H1 (cell line): Measurements from ENCODE around the gene PEPD. TPM values are rescaled to one million over a fixed set of nuclear protein-coding genes. Genes with fewer than 3 reads are reported as not detected.

Experiments used
- CHD7 ChIP-seq: fragments of 300-600 bp; sonication (generic); IDR thresholded peaks from 2 replicates; pipeline ENCODE4 v1.7.1; 2012; ENCODE audit warnings: low read length, moderate library complexity, mild to moderate bottlenecking, inconsistent platforms; ENCODE audit not compliant: insufficient replicate concordance
- E2F6 ChIP-seq: IDR thresholded peaks from 2 replicates; pipeline ENCODE4 v1.6.1; 2012; ENCODE audit warnings: inconsistent platforms
- KDM4A ChIP-seq: IDR thresholded peaks from one replicate; pipeline ENCODE4 v1.7.1; 2012; ENCODE audit warnings: low read depth, mild to moderate bottlenecking, moderate library complexity, low read length, inconsistent platforms; ENCODE audit not compliant: severe bottlenecking
- PHF8 ChIP-seq: fragments of 200-600 bp; sonication (generic); conservative IDR thresholded peaks from 2 replicates; pipeline ENCODE4 v1.7.1; 2012; ENCODE audit warnings: low read depth, mild to moderate bottlenecking, inconsistent platforms, low read length, moderate library complexity
- POU5F1 ChIP-seq: IDR thresholded peaks from 2 replicates; pipeline ENCODE4 v1.6.1; 2011; ENCODE audit warnings: low read depth, mild to moderate bottlenecking, low read length, moderate library complexity
- RFX5 ChIP-seq: IDR thresholded peaks from 2 replicates; pipeline ENCODE4 v1.6.1; 2011; ENCODE audit warnings: low read depth, low read length, improper control_type of control experiment, borderline replicate concordance
- SIX5 ChIP-seq: IDR thresholded peaks from 2 replicates; pipeline ENCODE4 v1.6.1; 2011; ENCODE audit warnings: mild to moderate bottlenecking, low read depth, low read length
- SP1 ChIP-seq: IDR thresholded peaks from 2 replicates; pipeline ENCODE4 v1.6.1; 2011; ENCODE audit warnings: low read depth, low read length
- TAF7 ChIP-seq: optimal IDR thresholded peaks from 2 replicates; pipeline ENCODE3; 2011; ENCODE audit warnings: low read depth, mild to moderate bottlenecking, inconsistent platforms, low read length, moderate library complexity, borderline replicate concordance
- TCF12 ChIP-seq: IDR thresholded peaks from 2 replicates; pipeline ENCODE4 v1.6.1; 2011; ENCODE audit warnings: low read depth, mild to moderate bottlenecking, low read length
- polyA plus RNA-seq, 7 experiments: library from polyadenylated mRNA; depleted of rRNA in 3 of 7; stranded (reverse) in 5 of 7; unstranded in 2 of 7; fragments of >200 nt in 5 of 7; fragments of 200-250 nt in 2 of 7; gene quantifications; 1 replicate in 5 of 7; 2 replicates in 1 of 7; 4 replicates in 1 of 7; pipeline versions ENCODE4 v1.2.1 to v1.2.3, GENCODE V29; 2011 to 2013; ENCODE audit warnings: missing spikeins in 2 of 7, mixed read lengths in 2 of 7
- total RNA-seq: library from RNA; stranded (reverse); fragmentation: NEBNext Ultra II Directional; extraction: Animal tissue kit (Norgen Biotek cat#: 25700); gene quantifications from 2 replicates; pipeline ENCODE4 v1.2.1, GENCODE V29; 2021

PEPD gene
- total and polyA plus RNA-seq, 2 of the 8 experiments (the other 6 are each of a cell fraction or from before 2014, with no cell fraction given), result 84.1 to 178 TPM

- TF ChIP-seq CHD7 (no peak), SIX5 (no peak), PHF8 (no peak), SP1 (no peak), POU5F1 (no peak), TCF12 (no peak), KDM4A (no peak), E2F6 (no peak), TAF7 (no peak), RFX5 (no peak)
These were observed 59.3 kb downstream of the PEPD start (continued) for GRCh38 chr19:33462112-33462791.
